NCI-H82 treated with DMSO at 0.1 percent for 48 hours (cell line): Measurements from ENCODE around the gene TIAM1.

Experiments
- DNase-seq: peaks from one replicate; lab custom pipeline; 2025; ENCODE audit not compliant: unreplicated experiment; lab: John Stamatoyannopoulos, UW

The TIAM1 gene

GRCh38 chr21:31181082-31181750 lies 162.8 kb downstream of the TIAM1 start:
- no peak for DNase-seq

GRCh38 chr21:31180256-31181081 lies 163.6 kb downstream of the TIAM1 start:
- no peak for DNase-seq

GRCh38 chr21:31176725-31177124 lies 167.3 kb downstream of the TIAM1 start:
- DNase-seq, result no peak

- DNase-seq, result no peak
These were observed 167.9 kb downstream of the TIAM1 start for GRCh38 chr21:31176080-31176551.

- DNase-seq, result no peak
These were observed 170.0 kb downstream of the TIAM1 start for GRCh38 chr21:31173881-31174555.

- DNase-seq, result no peak
These were observed 171.7 kb downstream of the TIAM1 start for GRCh38 chr21:31172328-31172727.

- DNase-seq, result no peak
These were observed 179.1 kb downstream of the TIAM1 start for GRCh38 chr21:31164713-31165694.

- no peak for DNase-seq
These were observed 181.2 kb downstream of the TIAM1 start for GRCh38 chr21:31162827-31163226.

- DNase-seq, result no peak
These were observed 181.9 kb downstream of the TIAM1 start for GRCh38 chr21:31162079-31162699.

- DNase-seq, result no peak
These were observed 182.9 kb downstream of the TIAM1 start for GRCh38 chr21:31161157-31161556.

GRCh38 chr21:31159808-31160207 lies 184.3 kb downstream of the TIAM1 start:
- DNase-seq, result no peak

- no peak for DNase-seq
These were observed 185.1 kb downstream of the TIAM1 start for GRCh38 chr21:31158789-31159581.

- DNase-seq, result no peak
These were observed 186.3 kb downstream of the TIAM1 start for GRCh38 chr21:31157756-31158155.

GRCh38 chr21:31156662-31157061 lies 187.4 kb downstream of the TIAM1 start:
- no peak for DNase-seq

- no peak for DNase-seq
These were observed 187.9 kb downstream of the TIAM1 start for GRCh38 chr21:31156169-31156568.

GRCh38 chr21:31151156-31152045 lies 192.7 kb downstream of the TIAM1 start:
- DNase-seq, result no peak

- no peak for DNase-seq
These were observed 198.8 kb downstream of the TIAM1 start for GRCh38 chr21:31145274-31145673.

GRCh38 chr21:31143036-31143435 lies 201.0 kb downstream of the TIAM1 start:
- DNase-seq, result no peak
